ENCODE results near the gene CRYZ.
A peak's percentile ranks its signal among the peaks of the same experiment; 100 is the strongest.

Gene CRYZ

GRCh38 chr1:74729741-74730478, 2.9 kb downstream of the CRYZ start:
- no peak for DNase-seq

GRCh38 chr1:74728736-74729135, 4.1 kb downstream of the CRYZ start:
- DNase-seq, result no peak

GRCh38 chr1:74726063-74726462, 6.8 kb downstream of the CRYZ start:
- DNase-seq, result no peak

GRCh38 chr1:74717626-74718025, 15.2 kb downstream of the CRYZ start:
- DNase-seq, result no peak

- DNase-seq, result no peak
Measured at GRCh38 chr1:74716822-74717221, 16.0 kb downstream of the CRYZ start.

GRCh38 chr1:74715806-74716205, 17.0 kb downstream of the CRYZ start:
- no peak for DNase-seq

GRCh38 chr1:74715236-74715502, 17.7 kb downstream of the CRYZ start:
- no peak for DNase-seq

GRCh38 chr1:74714429-74715235, 18.2 kb downstream of the CRYZ start:
- no peak for DNase-seq

GRCh38 chr1:74713849-74714248, 19.0 kb downstream of the CRYZ start:
- DNase-seq, result no peak

- no peak for DNase-seq
Measured at GRCh38 chr1:74712881-74713280, 20.0 kb downstream of the CRYZ start.

GRCh38 chr1:74703386-74704182, 29.3 kb downstream of the CRYZ start:
- no peak for DNase-seq

GRCh38 chr1:74699331-74699730, 33.5 kb downstream of the CRYZ start:
- DNase-seq, result no peak

- DNase-seq, result no peak
Measured at GRCh38 chr1:74697832-74698231, 35.0 kb downstream of the CRYZ start.

- DNase-seq, result no peak
Measured at GRCh38 chr1:74693473-74693872, 39.4 kb downstream of the CRYZ start.

- DNase-seq, result no peak
Measured at GRCh38 chr1:74690909-74691308, 41.9 kb downstream of the CRYZ start.

- no peak for DNase-seq
Measured at GRCh38 chr1:74690364-74690696, 42.5 kb downstream of the CRYZ start.

GRCh38 chr1:74689621-74690363, 43.1 kb downstream of the CRYZ start:
- peak; percentile 57 for DNase-seq

- DNase-seq, result no peak
Measured at GRCh38 chr1:74686928-74687327, 45.9 kb downstream of the CRYZ start.

GRCh38 chr1:74684301-74684700, 48.5 kb downstream of the CRYZ start:
- DNase-seq, result no peak

- no peak for DNase-seq
Measured at GRCh38 chr1:74683656-74684055, 49.2 kb downstream of the CRYZ start.

- DNase-seq, result no peak
Measured at GRCh38 chr1:74681851-74682250, 51.0 kb downstream of the CRYZ start.

GRCh38 chr1:74681449-74681848, 51.4 kb downstream of the CRYZ start:
- DNase-seq, result no peak

- no peak for DNase-seq
Measured at GRCh38 chr1:74681001-74681400, 51.8 kb downstream of the CRYZ start.
